Bronchial epithelial cell (primary cell): ENCODE results near the gene FRMD3. TPM values are rescaled to one million over a fixed set of nuclear protein-coding genes. Genes with fewer than 3 reads are reported as not detected.
"Not testable (repeated sequence)": the region's sequence is repeated elsewhere in the genome, so short reads cannot be mapped to it uniquely, and the experiment has no call there.

Source experiments
- DNase-seq: peaks from one replicate; pipeline ENCODE4 v3.0.0-alpha.2; 2010; ENCODE audit warnings: low read depth
- FAIRE-seq: peaks from 2 replicates; lab custom pipeline; 2011; peaks lifted over from hg19 to GRCh38; lab: Jason Lieb, UNC
- H3K27me3 ChIP-seq: 2 replicates; pipeline ENCODE4 v1.5.1; 2011; ENCODE audit warnings: low read length; ENCODE audit not compliant: control insufficient read depth, insufficient read depth
- H3K36me3 ChIP-seq: 2 replicates; pipeline ENCODE4 v1.5.1; 2011; ENCODE audit warnings: low read length; ENCODE audit not compliant: control insufficient read depth, insufficient read depth
- H3K4me3 ChIP-seq: 2 replicates; pipeline ENCODE4 v1.5.1; 2011; ENCODE audit warnings: mild to moderate bottlenecking, low read depth, low read length, control low read depth
- total RNA-seq: library from RNA; depleted of rRNA; stranded (reverse); fragments of >200 nt; gene quantifications from 2 replicates; pipeline ENCODE4 v1.2.1, GENCODE V29; 2014
- TF ChIP-seq, protein P1 (sequence below): IDR thresholded peaks from 2 replicates; pipeline ENCODE4 v1.5.1; 2011; ENCODE audit warnings: mild to moderate bottlenecking, moderate library complexity, low read length, control low read depth, inconsistent platforms; ENCODE audit not compliant: insufficient read depth, severe bottlenecking

The FRMD3 gene
- total RNA-seq, 1 donor from 2014 or later, result under 0.01 TPM

DNA sequence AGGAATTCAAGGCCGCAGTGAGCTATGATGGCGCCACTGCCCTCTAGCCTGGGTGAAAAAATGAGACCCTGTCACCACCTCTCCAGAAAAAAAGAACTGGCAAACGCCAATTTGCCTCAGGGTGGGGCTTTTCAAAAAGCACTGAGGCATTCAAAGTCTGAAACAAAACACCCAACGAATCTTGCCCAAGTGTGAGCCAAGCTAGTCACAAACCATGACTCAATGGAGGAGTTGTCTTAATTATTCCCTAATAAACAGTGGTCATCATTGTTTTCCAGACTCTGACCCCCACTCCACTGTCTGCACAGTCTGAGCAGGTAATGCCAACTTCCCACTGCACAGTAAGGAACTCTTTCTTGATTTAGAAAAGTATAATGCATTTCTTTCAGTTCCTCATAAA lies 16.8 kb downstream of the FRMD3 start:
- TF ChIP-seq, protein P1, sequence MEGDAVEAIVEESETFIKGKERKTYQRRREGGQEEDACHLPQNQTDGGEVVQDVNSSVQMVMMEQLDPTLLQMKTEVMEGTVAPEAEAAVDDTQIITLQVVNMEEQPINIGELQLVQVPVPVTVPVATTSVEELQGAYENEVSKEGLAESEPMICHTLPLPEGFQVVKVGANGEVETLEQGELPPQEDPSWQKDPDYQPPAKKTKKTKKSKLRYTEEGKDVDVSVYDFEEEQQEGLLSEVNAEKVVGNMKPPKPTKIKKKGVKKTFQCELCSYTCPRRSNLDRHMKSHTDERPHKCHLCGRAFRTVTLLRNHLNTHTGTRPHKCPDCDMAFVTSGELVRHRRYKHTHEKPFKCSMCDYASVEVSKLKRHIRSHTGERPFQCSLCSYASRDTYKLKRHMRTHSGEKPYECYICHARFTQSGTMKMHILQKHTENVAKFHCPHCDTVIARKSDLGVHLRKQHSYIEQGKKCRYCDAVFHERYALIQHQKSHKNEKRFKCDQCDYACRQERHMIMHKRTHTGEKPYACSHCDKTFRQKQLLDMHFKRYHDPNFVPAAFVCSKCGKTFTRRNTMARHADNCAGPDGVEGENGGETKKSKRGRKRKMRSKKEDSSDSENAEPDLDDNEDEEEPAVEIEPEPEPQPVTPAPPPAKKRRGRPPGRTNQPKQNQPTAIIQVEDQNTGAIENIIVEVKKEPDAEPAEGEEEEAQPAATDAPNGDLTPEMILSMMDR, result no peak
- no peak overlapping the region for H3K4me3 ChIP-seq
- DNase-seq, result peak; percentile 10
- FAIRE-seq, result no peak
- H3K36me3 ChIP-seq, result no peaks in the 10 kb centered on the region
- no peaks in the 10 kb centered on the region for H3K27me3 ChIP-seq

DNA sequence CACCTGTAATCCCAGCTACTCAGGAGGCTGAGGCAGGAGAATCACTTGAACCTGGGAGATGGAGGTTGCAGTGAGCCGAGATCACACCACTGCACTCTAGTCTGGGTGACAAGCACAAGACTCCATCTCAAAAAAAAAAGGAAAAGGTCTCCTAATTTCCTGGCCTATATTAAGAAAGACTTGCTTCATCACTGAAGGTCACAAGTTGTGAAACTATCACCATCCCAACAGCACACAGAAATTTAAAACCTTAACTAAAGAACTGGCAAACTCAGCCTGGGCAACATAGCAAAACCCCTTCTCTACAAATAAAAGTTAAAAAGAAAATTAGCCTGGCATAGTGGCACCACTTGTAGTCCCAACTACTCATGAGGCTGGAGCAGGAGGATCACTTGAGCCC lies 17.2 kb downstream of the FRMD3 start:
- Histone ChIP-seq H3K27me3 (no peaks in the 10 kb centered on the region), H3K36me3 (no peaks in the 10 kb centered on the region), H3K4me3 (no peak overlapping the region)
- DNase-seq, result no peak
- TF ChIP-seq, protein P1, result no peak
- no peak for FAIRE-seq

GRCh38 chr9:83520292-83520691 lies 17.9 kb downstream of the FRMD3 start:
- DNase-seq (no peak), FAIRE-seq (no peak)
- TF ChIP-seq, protein P1, result no peak

GRCh38 chr9:83517980-83518379 lies 20.2 kb downstream of the FRMD3 start:
- FAIRE-seq, result not testable (repeated sequence)

More at GRCh38 chr9:83520292-83520691, 17.9 kb downstream of the FRMD3 start:
- Histone ChIP-seq H3K36me3 (no peaks in the 10 kb centered on the region), H3K4me3 (no peak overlapping the region), H3K27me3 (no peaks in the 10 kb centered on the region)

DNA sequence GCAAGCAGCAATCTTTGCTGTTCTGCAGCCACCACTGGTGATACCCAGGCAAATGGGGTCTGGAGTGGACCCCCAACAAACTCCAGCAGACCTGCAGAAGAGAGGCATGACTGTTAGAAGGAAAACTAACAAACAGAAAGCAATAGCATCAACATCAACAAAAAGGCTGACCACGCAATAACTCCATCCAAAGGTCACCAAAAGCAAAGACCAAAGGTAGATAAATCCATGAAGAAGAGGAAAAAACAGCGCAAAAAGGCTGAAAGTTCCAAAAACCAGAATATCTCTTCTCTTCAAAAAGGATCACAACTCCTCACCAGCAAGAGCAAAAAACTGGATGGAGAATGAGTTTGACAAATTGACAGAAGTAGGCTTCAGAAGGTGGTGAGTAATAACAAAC lies 23.4 kb downstream of the FRMD3 start:
- H3K27me3 ChIP-seq, result no peaks in the 10 kb centered on the region
- DNase-seq, result no peak
- H3K36me3 ChIP-seq, result no peaks in the 10 kb centered on the region
- H3K4me3 ChIP-seq, result no peak overlapping the region
- TF ChIP-seq, protein P1, result no peak
- no peak for FAIRE-seq

More at GRCh38 chr9:83517980-83518379, 20.2 kb downstream of the FRMD3 start:
- DNase-seq, H3K27me3 ChIP-seq, H3K36me3 ChIP-seq, H3K4me3 ChIP-seq: not testable (repeated sequence)

DNA sequence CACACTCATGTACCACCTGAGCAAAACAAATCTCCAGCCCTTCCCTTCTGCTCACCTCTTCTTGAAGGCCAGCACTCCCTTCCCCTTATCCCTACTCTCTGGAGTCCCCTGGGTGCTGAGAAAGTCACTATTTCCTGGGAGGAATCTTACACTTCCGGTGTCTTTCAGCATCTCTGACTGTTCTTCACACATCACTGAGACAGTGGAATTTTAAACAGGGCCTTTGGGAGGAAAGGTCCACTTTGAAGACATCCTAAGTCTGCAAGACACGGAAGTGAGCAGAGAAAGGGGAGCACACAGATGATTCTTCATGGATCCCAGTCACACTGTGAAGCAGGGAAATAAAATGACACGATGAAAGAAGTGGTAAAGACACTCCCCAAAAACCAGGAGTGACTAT lies 25.6 kb downstream of the FRMD3 start:
- no peak overlapping the region for H3K4me3 ChIP-seq
- no peaks in the 10 kb centered on the region for H3K27me3 ChIP-seq
- no peaks in the 10 kb centered on the region for H3K36me3 ChIP-seq
- TF ChIP-seq, protein P1, result no peak
- DNase-seq (no peak), FAIRE-seq (no peak)
